NB4 (cell line): Measurements from ENCODE around the gene PPP4R4.
"Not testable (repeated sequence)": the region's sequence is repeated elsewhere in the genome, so short reads cannot be mapped to it uniquely, and the experiment has no call there.

ENCODE experiments used
- CTCF ChIP-seq: IDR thresholded peaks from one replicate; pipeline ENCODE4 v1.5.1; 2012; ENCODE audit warnings: low read depth, low read length
- MAX ChIP-seq: IDR thresholded peaks from 2 replicates; pipeline ENCODE4 v1.6.1; 2011; ENCODE audit warnings: low read depth, low read length
- POLR2A ChIP-seq: IDR thresholded peaks from 2 replicates; pipeline ENCODE4 v1.6.1; 2011; ENCODE audit warnings: mild to moderate bottlenecking; ENCODE audit not compliant: insufficient read length; ENCODE audit errors: extremely low read depth

GRCh38 chr14:94264195-94264594, 90.1 kb downstream of the PPP4R4 start:
- TF ChIP-seq POLR2A, CTCF, MAX: not testable (repeated sequence)
